ENCODE data around the gene FSD2. TPM values are rescaled to one million over a fixed set of nuclear protein-coding genes. Genes with fewer than 3 reads are reported as not detected.

The FSD2 gene
- total and polyA plus RNA-seq, 2 donors (not counting 1 experiment from before 2014, with no cell fraction given), result not detected

GRCh38 chr15:82846621-82847020 lies 40.8 kb upstream of the FSD2 start:
- Histone ChIP-seq H3K4me3 (ENCODE audit: control extremely low read depth in 1 of 5, extremely low read depth in 1 of 5, insufficient read depth in 1 of 5, low read depth in 2 of 5, low read length in 4 of 5) (no peak overlapping the region), H3K9me3 (ENCODE audit: control extremely low read depth in 1 of 3, control insufficient read depth in 2 of 3, insufficient read depth in 1 of 3, low read length in 2 of 3) (no peaks in the 10 kb centered on the region), H3K9ac (ENCODE audit: low read length) (no peak overlapping the region), H3K79me2 (ENCODE audit: control insufficient read depth, insufficient read depth, low read length) (no peaks in the 10 kb centered on the region), H3K4me1 (ENCODE audit: control insufficient read depth in 2 of 2, insufficient read depth in 2 of 2, low read length in 2 of 2) (peaks cover 16 to 24% of the 10 kb centered on the region in 2 donors), H3K27me3 (replicated peaks in 1 of 4; ENCODE audit: control extremely low read depth in 1 of 4, control insufficient read depth in 3 of 4, insufficient read depth in 4 of 4, low read length in 3 of 4) (no peaks in the 10 kb centered on the region), H3K4me2 (replicated peaks; ENCODE audit: low read depth, low read length, poor library complexity, severe bottlenecking) (no peak overlapping the region), H4K20me1 (ENCODE audit: control insufficient read depth, insufficient read depth, low read length, poor library complexity, severe bottlenecking) (no peaks in the 10 kb centered on the region), H2AFZ (ENCODE audit: insufficient read depth, low read depth, low read length, poor library complexity, severe bottlenecking) (no peak overlapping the region), H3K36me3 (replicated peaks in 1 of 2; ENCODE audit: control extremely low read depth in 1 of 2, control insufficient read depth in 1 of 2, extremely low read depth in 1 of 2, insufficient read depth in 2 of 2, low read length in 1 of 2) (no peaks in the 10 kb centered on the region), H3K27ac (ENCODE audit: low read length in 2 of 2) (no peak overlapping the region)
- CTCF ChIA-PET, result interaction anchor here (1.0 kb wide), 1 partner anchor 154 kb away, joined by 5 read pairs; no protein-coding TSS in a partner anchor
- Mint-ChIP-seq H3K4me3 (no peak overlapping the region), H3K27me3 (no peaks in the 10 kb centered on the region), H3K27ac (peak overlapping the region; percentile 38), H3K4me1 (peaks cover 39% of the 10 kb centered on the region), H3K9me3 (ENCODE audit: insufficient read depth) (no peaks in the 10 kb centered on the region)
- DNase-seq (no peak), ATAC-seq (ENCODE audit: low read depth) (no peak)
- 100% methylated on average over 1 of the region's 4 CpGs for WGBS (ENCODE audit: insufficient coverage)
- POLR2A ChIA-PET, result interaction anchor here (0.7 kb wide), 1 partner anchor 10 kb away, joined by 3 read pairs; no protein-coding TSS in a partner anchor
- intact Hi-C loops (cut with micrococcal nuclease), result no loop called here
- TF ChIP-seq, protein P1, sequence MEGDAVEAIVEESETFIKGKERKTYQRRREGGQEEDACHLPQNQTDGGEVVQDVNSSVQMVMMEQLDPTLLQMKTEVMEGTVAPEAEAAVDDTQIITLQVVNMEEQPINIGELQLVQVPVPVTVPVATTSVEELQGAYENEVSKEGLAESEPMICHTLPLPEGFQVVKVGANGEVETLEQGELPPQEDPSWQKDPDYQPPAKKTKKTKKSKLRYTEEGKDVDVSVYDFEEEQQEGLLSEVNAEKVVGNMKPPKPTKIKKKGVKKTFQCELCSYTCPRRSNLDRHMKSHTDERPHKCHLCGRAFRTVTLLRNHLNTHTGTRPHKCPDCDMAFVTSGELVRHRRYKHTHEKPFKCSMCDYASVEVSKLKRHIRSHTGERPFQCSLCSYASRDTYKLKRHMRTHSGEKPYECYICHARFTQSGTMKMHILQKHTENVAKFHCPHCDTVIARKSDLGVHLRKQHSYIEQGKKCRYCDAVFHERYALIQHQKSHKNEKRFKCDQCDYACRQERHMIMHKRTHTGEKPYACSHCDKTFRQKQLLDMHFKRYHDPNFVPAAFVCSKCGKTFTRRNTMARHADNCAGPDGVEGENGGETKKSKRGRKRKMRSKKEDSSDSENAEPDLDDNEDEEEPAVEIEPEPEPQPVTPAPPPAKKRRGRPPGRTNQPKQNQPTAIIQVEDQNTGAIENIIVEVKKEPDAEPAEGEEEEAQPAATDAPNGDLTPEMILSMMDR (IDR thresholded peaks at IDR 0.05), result no peak
- no peak for TF ChIP-seq EZH2 (IDR thresholded peaks at IDR 0.05; ENCODE audit: borderline replicate concordance, insufficient read depth, low read depth, low read length, poor library complexity, severe bottlenecking)

- TF ChIP-seq, protein P1 (IDR thresholded peaks at IDR 0.05), result no peak
- TF ChIP-seq EZH2 (IDR thresholded peaks at IDR 0.05; ENCODE audit: borderline replicate concordance, insufficient read depth, low read depth, low read length, poor library complexity, severe bottlenecking), result no peak
- H3K79me2 ChIP-seq (ENCODE audit: control insufficient read depth, insufficient read depth, low read length), result no peaks in the 10 kb centered on the region
- H4K20me1 ChIP-seq (ENCODE audit: control insufficient read depth, insufficient read depth, low read length, poor library complexity, severe bottlenecking), result no peaks in the 10 kb centered on the region
- H3K27me3 ChIP-seq (replicated peaks in 1 of 4; ENCODE audit: control extremely low read depth in 1 of 4, control insufficient read depth in 3 of 4, insufficient read depth in 4 of 4, low read length in 3 of 4), result no peaks in the 10 kb centered on the region
- no peaks in the 10 kb centered on the region for H3K36me3 ChIP-seq (replicated peaks in 1 of 2; ENCODE audit: control extremely low read depth in 1 of 2, control insufficient read depth in 1 of 2, extremely low read depth in 1 of 2, insufficient read depth in 2 of 2, low read length in 1 of 2)
- ChIA-PET POLR2A (interaction anchor here (1.7 kb wide), 1 partner anchor 165 kb away, joined by 5 read pairs; the partner anchor contains the start of gene C15orf40), CTCF (interaction anchor here (1.4 to 1.6 kb wide), 5 partner anchors 13 to 166 kb away, joined by 3 to 9 read pairs (median 5); partner anchors contain the start of genes C15orf40 and RAMAC)
- ATAC-seq (ENCODE audit: low read depth) (no peak), DNase-seq (no peak)
- Mint-ChIP-seq H3K4me3 (peak overlapping the region; percentile 88), H3K27ac (peak overlapping the region; percentile 97), H3K9me3 (ENCODE audit: insufficient read depth) (no peaks in the 10 kb centered on the region), H3K4me1 (peaks cover 39% of the 10 kb centered on the region), H3K27me3 (no peaks in the 10 kb centered on the region)
- no peaks in the 10 kb centered on the region for H3K9me3 ChIP-seq (ENCODE audit: control extremely low read depth in 1 of 3, control insufficient read depth in 2 of 3, insufficient read depth in 1 of 3, low read length in 2 of 3)
- H3K9ac ChIP-seq (ENCODE audit: low read length), result no peak overlapping the region
- H3K4me1 ChIP-seq (ENCODE audit: control insufficient read depth in 2 of 2, insufficient read depth in 2 of 2, low read length in 2 of 2), result peaks cover 16 to 24% of the 10 kb centered on the region in 2 donors
- WGBS (ENCODE audit: insufficient coverage), result 61% methylated on average over 5 of the region's 7 CpGs
- no peak overlapping the region for H3K4me3 ChIP-seq (ENCODE audit: control extremely low read depth in 1 of 5, extremely low read depth in 1 of 5, insufficient read depth in 1 of 5, low read depth in 2 of 5, low read length in 4 of 5)
- intact Hi-C loops (cut with micrococcal nuclease), result loop anchor here (2.0 kb wide), 3 partner anchors 141 to 305 kb away; partner anchors contain the start of genes BTBD1, RAMAC and RPS17
- H2AFZ ChIP-seq (ENCODE audit: insufficient read depth, low read depth, low read length, poor library complexity, severe bottlenecking), result peak overlapping the region; percentile 58
- peak overlapping the region in 1 of 2 donors; percentile 79 for H3K27ac ChIP-seq (ENCODE audit: low read length in 2 of 2)
- peak overlapping the region; percentile 76 for H3K4me2 ChIP-seq (replicated peaks; ENCODE audit: low read depth, low read length, poor library complexity, severe bottlenecking)
Measured at GRCh38 chr15:82845686-82846085, 39.8 kb upstream of the FSD2 start.

Data from B cell (primary cell).